K562 (cell line): ENCODE measurements around the gene KCNG3. TPM values are rescaled to one million over a fixed set of nuclear protein-coding genes. Genes with fewer than 3 reads are reported as not detected.

Experiments used
- BACH1 ChIP-seq: fragments of 200-800 bp; sonication (Bioruptor generic); IDR thresholded peaks from 2 replicates; pipeline ENCODE4 v1.6.1; 2016; ENCODE audit warnings: missing genetic modification characterization, missing compliant biosample characterization
- BRF1 ChIP-seq: IDR thresholded peaks from 3 replicates; pipeline ENCODE4 v1.6.1; 2011; ENCODE audit warnings: borderline replicate concordance, mild to moderate bottlenecking; ENCODE audit not compliant: insufficient read length; ENCODE audit errors: extremely low read depth
- CTBP1 ChIP-seq: fragments of 450-650 bp; IDR thresholded peaks from 2 replicates; pipeline ENCODE4 v1.6.1; 2016; ENCODE audit warnings: borderline replicate concordance
- ELF4 ChIP-seq: fragments of 450-650 bp; formaldehyde crosslinking; IDR thresholded peaks from 2 replicates; pipeline ENCODE4 v1.4.0; 2022; ENCODE audit warnings: missing genetic modification characterization
- FOXM1 ChIP-seq, 2 experiments: fragments of 450-650 bp in 1 of 2; sonication (generic) in 1 of 2; formaldehyde crosslinking in 1 of 2; IDR thresholded peaks; 2 replicates each; pipeline versions ENCODE4 v1.6.1 to v1.9.0; 2017 to 2022; ENCODE audit warnings: low read depth in 2 of 2, mild to moderate bottlenecking in 2 of 2, missing genetic modification reagents in 1 of 2, moderate library complexity in 1 of 2
- ILF3 ChIP-seq: fragments of 450-650 bp; IDR thresholded peaks from 2 replicates; pipeline ENCODE4 v1.6.1; 2018; ENCODE audit warnings: antibody characterized with exemption, mild to moderate bottlenecking, moderate library complexity, borderline replicate concordance
- MBD2 ChIP-seq: sonication (generic); IDR thresholded peaks from 2 replicates; pipeline ENCODE4 v1.6.1; 2016; ENCODE audit warnings: low read depth, borderline replicate concordance
- MCM7 ChIP-seq, 2 experiments: fragments of 450-650 bp; IDR thresholded peaks; 2 replicates each; pipeline ENCODE4 v1.6.1; 2016 to 2018
- NCOR1 ChIP-seq: fragments of 450-650 bp; IDR thresholded peaks from 2 replicates; pipeline ENCODE4 v1.6.1; 2016; ENCODE audit warnings: mild to moderate bottlenecking, moderate library complexity
- NR2C1 ChIP-seq, 2 experiments: fragments of 450-650 bp; IDR thresholded peaks; 2 replicates each; pipeline ENCODE4 v1.6.1; 2017; ENCODE audit warnings: mild to moderate bottlenecking in 2 of 2, antibody characterized with exemption in 1 of 2, inconsistent platforms in 1 of 2, missing compliant biosample characterization in 1 of 2, missing genetic modification characterization in 1 of 2
- PML ChIP-seq: IDR thresholded peaks from 2 replicates; pipeline ENCODE4 v1.6.1; 2012; ENCODE audit warnings: low read length, inconsistent platforms
- SMAD4 ChIP-seq: fragments of 250-450 bp; sonication (Bioruptor Pico); conservative IDR thresholded peaks from 2 replicates; pipeline ENCODE4 v1.8.0; 2021; ENCODE audit warnings: inconsistent platforms, mild to moderate bottlenecking, moderate library complexity
- SMC3 ChIP-seq: conservative IDR thresholded peaks from 2 replicates; pipeline ENCODE4 v1.6.1; 2011; ENCODE audit warnings: low read depth, low read length, improper control_type of control experiment; ENCODE audit not compliant: insufficient read depth
- STAT5A ChIP-seq: IDR thresholded peaks from 2 replicates; pipeline ENCODE4 v1.6.1; 2012; ENCODE audit warnings: low read length, inconsistent platforms, borderline replicate concordance
- TEAD4 ChIP-seq, 2 experiments: sonication (generic) in 1 of 2; formaldehyde crosslinking in 1 of 2; IDR thresholded peaks; 2 replicates each; pipeline versions ENCODE4 v1.6.1 to v1.8.0; 2012 to 2022; ENCODE audit warnings: borderline replicate concordance in 1 of 2, inconsistent platforms in 1 of 2, low read length in 1 of 2, mild to moderate bottlenecking in 1 of 2, missing genetic modification reagents in 1 of 2
- TFAM ChIP-seq: fragments of 250-450 bp; sonication (Bioruptor Pico); conservative IDR thresholded peaks from 2 replicates; pipeline ENCODE4 v1.5.0; 2021; ENCODE audit warnings: mild to moderate bottlenecking, moderate library complexity
- ZFX ChIP-seq: sonication (generic); formaldehyde crosslinking; IDR thresholded peaks from 2 replicates; pipeline ENCODE4 v1.8.0; 2022; ENCODE audit warnings: mild to moderate bottlenecking, missing genetic modification reagents, moderate library complexity
- ZNF146 ChIP-seq: IDR thresholded peaks from one replicate; pipeline ENCODE4 v1.6.1; 2018; ENCODE audit warnings: missing compliant biosample characterization; ENCODE audit not compliant: unreplicated experiment
- ZNF324 ChIP-seq: fragments of 250-450 bp; sonication (Bioruptor Pico); IDR thresholded peaks from 2 replicates; pipeline ENCODE4 v1.4.0; 2020; ENCODE audit warnings: mild to moderate bottlenecking
- ZNF347 ChIP-seq: fragments of 450-650 bp; formaldehyde crosslinking; IDR thresholded peaks from 2 replicates; pipeline ENCODE4 v1.4.0; 2020; ENCODE audit warnings: low read depth, mild to moderate bottlenecking, moderate library complexity
- ZNF644 ChIP-seq: fragments of 200-800 bp; sonication (Bioruptor generic); IDR thresholded peaks from 2 replicates; pipeline ENCODE4 v1.6.1; 2016; ENCODE audit warnings: low read depth, missing genetic modification characterization, missing compliant biosample characterization
- ZNF76 ChIP-seq: fragments of 250-450 bp; sonication (Bioruptor Pico); IDR thresholded peaks from 2 replicates; pipeline ENCODE4 v1.4.0; 2020; ENCODE audit warnings: mild to moderate bottlenecking, moderate library complexity, borderline replicate concordance
- polyA plus RNA-seq, 8 experiments: library from polyadenylated mRNA; depleted of rRNA in 4 of 8; stranded (reverse) in 5 of 8; unstranded in 3 of 8; fragments of >200 nt; fragmentation: Nextera tagmentation in 2 of 8; fragmentation: Illumina TruSeq in 1 of 8; extraction: Ambion mirVana in 2 of 8; extraction: Trizol in 1 of 8; gene quantifications; 2 replicates each; pipeline versions ENCODE4 v1.2.1 to v1.2.3, GENCODE V29; 2011 to 2014; ENCODE audit warnings: inconsistent platforms in 1 of 8, missing spikeins in 1 of 8
- total RNA-seq, 7 experiments: library from RNA; depleted of rRNA in 6 of 7; stranded (reverse); fragments of >200 nt in 6 of 7; fragmentation: Illumina TruSeq in 2 of 7; extraction: Trizol in 2 of 7; gene quantifications; 2 replicates each; pipeline versions ENCODE4 v1.2.1 to v1.2.3, GENCODE V29; 2011 to 2021; ENCODE audit warnings: low replicate concordance in 1 of 7
- TF ChIP-seq, protein P1 (sequence below): sonication (generic); formaldehyde crosslinking; IDR thresholded peaks from 2 replicates; pipeline ENCODE4 v1.8.1; 2022; ENCODE audit warnings: missing genetic modification reagents
- TF ChIP-seq, protein P2 (sequence below), 2 experiments: IDR thresholded peaks; 2 replicates each; pipeline ENCODE4 v1.6.1; 2012; ENCODE audit warnings: improper control_type of control experiment in 2 of 2, low read depth in 2 of 2, low read length in 2 of 2, borderline replicate concordance in 1 of 2
- TF ChIP-seq, protein P3 (sequence below): fragments of 200-800 bp; sonication (Bioruptor generic); IDR thresholded peaks from 2 replicates; pipeline ENCODE4 v1.6.1; 2017; ENCODE audit warnings: missing genetic modification characterization, missing compliant biosample characterization

Gene KCNG3
- total and polyA plus RNA-seq, 9 of the 15 experiments (the other 6 are each of a cell fraction or from before 2014, with no cell fraction given): not detected

DNA sequence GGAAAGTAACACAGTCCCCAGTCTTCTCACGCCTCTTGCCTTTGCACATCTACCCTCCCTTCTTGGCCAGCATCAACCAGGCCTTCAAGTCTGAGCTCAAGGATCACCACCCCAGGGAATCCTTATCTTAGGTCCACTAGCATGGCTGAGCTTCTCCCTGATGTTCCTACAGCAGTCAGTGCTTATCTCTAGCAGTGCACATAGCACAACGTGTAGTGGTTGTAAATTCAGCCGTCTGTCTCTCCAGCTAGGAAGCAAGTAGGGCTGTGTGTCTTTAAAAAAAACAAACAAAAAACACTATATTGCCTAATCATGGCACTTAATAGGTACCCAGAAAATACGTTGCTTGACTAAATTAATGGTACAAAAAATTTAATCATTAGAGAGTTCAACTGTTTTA, 29.2 kb downstream of the KCNG3 start (continued):
- TF ChIP-seq, protein P1, sequence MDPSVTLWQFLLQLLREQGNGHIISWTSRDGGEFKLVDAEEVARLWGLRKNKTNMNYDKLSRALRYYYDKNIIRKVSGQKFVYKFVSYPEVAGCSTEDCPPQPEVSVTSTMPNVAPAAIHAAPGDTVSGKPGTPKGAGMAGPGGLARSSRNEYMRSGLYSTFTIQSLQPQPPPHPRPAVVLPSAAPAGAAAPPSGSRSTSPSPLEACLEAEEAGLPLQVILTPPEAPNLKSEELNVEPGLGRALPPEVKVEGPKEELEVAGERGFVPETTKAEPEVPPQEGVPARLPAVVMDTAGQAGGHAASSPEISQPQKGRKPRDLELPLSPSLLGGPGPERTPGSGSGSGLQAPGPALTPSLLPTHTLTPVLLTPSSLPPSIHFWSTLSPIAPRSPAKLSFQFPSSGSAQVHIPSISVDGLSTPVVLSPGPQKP (CRISPR knock-in tag): no peak
- TF ChIP-seq, protein P2, sequence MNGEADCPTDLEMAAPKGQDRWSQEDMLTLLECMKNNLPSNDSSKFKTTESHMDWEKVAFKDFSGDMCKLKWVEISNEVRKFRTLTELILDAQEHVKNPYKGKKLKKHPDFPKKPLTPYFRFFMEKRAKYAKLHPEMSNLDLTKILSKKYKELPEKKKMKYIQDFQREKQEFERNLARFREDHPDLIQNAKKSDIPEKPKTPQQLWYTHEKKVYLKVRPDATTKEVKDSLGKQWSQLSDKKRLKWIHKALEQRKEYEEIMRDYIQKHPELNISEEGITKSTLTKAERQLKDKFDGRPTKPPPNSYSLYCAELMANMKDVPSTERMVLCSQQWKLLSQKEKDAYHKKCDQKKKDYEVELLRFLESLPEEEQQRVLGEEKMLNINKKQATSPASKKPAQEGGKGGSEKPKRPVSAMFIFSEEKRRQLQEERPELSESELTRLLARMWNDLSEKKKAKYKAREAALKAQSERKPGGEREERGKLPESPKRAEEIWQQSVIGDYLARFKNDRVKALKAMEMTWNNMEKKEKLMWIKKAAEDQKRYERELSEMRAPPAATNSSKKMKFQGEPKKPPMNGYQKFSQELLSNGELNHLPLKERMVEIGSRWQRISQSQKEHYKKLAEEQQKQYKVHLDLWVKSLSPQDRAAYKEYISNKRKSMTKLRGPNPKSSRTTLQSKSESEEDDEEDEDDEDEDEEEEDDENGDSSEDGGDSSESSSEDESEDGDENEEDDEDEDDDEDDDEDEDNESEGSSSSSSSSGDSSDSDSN (IDR thresholded peaks at IDR 0.05; ENCODE audit: borderline replicate concordance in 1 of 2, low read depth in 2 of 2, low read length in 2 of 2): peak in 1 of 2 experiments; percentile 87; a peak in 3 of 4 replicates
- TF ChIP-seq ZNF324 (CRISPR knock-in tag) (no peak), TEAD4 (IDR thresholded peaks at IDR 0.05; ENCODE audit: low read length) (peak; percentile 94), TEAD4 (CRISPR knock-in tag; IDR thresholded peaks at IDR 0.05; ENCODE audit: borderline replicate concordance) (no peak), SMAD4 (CRISPR knock-in tag) (peak; percentile 76), PML (peak; percentile 88), NCOR1 (peak; percentile 91), ZNF76 (no peak), ZFX (CRISPR knock-in tag) (no peak), BRF1 (no peak), ZNF146 (no peak), MBD2 (0 out of 2 replicates have a peak, but pooled peaks have one; percentile 15), FOXM1 (IDR thresholded peaks at IDR 0.05; ENCODE audit: low read depth) (peak; percentile 70), FOXM1 (CRISPR knock-in tag; IDR thresholded peaks at IDR 0.05; ENCODE audit: low read depth) (no peak), CTBP1 (peak; percentile 87), BACH1 (tag) (no peak), ZNF347 (CRISPR knock-in tag) (no peak), NR2C1 (IDR thresholded peaks at IDR 0.05) (no peak), NR2C1 (tag; IDR thresholded peaks at IDR 0.05) (no peak), MCM7 (IDR thresholded peaks at IDR 0.05) (no peak), STAT5A (peak; percentile 84), ILF3 (0 out of 2 replicates have a peak, but pooled peaks have one; percentile 12), ZNF644 (tag) (peak; percentile 27), TFAM (CRISPR knock-in tag) (no peak), SMC3 (0 out of 2 replicates have a peak, but pooled peaks have one; percentile 7), ELF4 (CRISPR knock-in tag) (peak; percentile 58; the same call in 1 of the 2 replicates)
- TF ChIP-seq, protein P3, sequence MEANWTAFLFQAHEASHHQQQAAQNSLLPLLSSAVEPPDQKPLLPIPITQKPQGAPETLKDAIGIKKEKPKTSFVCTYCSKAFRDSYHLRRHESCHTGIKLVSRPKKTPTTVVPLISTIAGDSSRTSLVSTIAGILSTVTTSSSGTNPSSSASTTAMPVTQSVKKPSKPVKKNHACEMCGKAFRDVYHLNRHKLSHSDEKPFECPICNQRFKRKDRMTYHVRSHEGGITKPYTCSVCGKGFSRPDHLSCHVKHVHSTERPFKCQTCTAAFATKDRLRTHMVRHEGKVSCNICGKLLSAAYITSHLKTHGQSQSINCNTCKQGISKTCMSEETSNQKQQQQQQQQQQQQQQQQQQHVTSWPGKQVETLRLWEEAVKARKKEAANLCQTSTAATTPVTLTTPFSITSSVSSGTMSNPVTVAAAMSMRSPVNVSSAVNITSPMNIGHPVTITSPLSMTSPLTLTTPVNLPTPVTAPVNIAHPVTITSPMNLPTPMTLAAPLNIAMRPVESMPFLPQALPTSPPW: peak; percentile 16; the same call in 1 of the 2 replicates
